Dendritic cell treated with granulocyte-macrophage colony-stimulating factor and Interleukin-4, amounts not matched to agents 40 ng/mL and 50 ng/mL, for 4 days (primary cell): ENCODE data around the gene TOPBP1.

Experiments used
- H3K27ac Mint-ChIP-seq: one replicate; pipeline ENCODE4 v1.8.0; 2022; ENCODE audit warnings: mild to moderate bottlenecking, mixed read lengths
- H3K27me3 Mint-ChIP-seq: one replicate; pipeline ENCODE4 v1.8.0; 2022; ENCODE audit warnings: mild to moderate bottlenecking, mixed read lengths
- H3K36me3 Mint-ChIP-seq: one replicate; pipeline ENCODE4 v1.8.0; 2022; ENCODE audit warnings: low read depth, mixed read lengths
- H3K4me1 Mint-ChIP-seq: one replicate; pipeline ENCODE4 v1.8.0; 2022; ENCODE audit warnings: low read depth, mixed read lengths
- H3K4me3 Mint-ChIP-seq: one replicate; pipeline ENCODE4 v1.8.0; 2022; ENCODE audit warnings: mild to moderate bottlenecking, moderate library complexity, mixed read lengths
- H3K9me3 Mint-ChIP-seq: one replicate; pipeline ENCODE4 v1.8.0; 2022; ENCODE audit warnings: mixed read lengths
- intact Hi-C: fragments of 100-400 bp; cut with micrococcal nuclease; formaldehyde crosslinking; loops from one replicate; pipeline ENCODE4 v1.15.0; 2022

The TOPBP1 gene

DNA sequence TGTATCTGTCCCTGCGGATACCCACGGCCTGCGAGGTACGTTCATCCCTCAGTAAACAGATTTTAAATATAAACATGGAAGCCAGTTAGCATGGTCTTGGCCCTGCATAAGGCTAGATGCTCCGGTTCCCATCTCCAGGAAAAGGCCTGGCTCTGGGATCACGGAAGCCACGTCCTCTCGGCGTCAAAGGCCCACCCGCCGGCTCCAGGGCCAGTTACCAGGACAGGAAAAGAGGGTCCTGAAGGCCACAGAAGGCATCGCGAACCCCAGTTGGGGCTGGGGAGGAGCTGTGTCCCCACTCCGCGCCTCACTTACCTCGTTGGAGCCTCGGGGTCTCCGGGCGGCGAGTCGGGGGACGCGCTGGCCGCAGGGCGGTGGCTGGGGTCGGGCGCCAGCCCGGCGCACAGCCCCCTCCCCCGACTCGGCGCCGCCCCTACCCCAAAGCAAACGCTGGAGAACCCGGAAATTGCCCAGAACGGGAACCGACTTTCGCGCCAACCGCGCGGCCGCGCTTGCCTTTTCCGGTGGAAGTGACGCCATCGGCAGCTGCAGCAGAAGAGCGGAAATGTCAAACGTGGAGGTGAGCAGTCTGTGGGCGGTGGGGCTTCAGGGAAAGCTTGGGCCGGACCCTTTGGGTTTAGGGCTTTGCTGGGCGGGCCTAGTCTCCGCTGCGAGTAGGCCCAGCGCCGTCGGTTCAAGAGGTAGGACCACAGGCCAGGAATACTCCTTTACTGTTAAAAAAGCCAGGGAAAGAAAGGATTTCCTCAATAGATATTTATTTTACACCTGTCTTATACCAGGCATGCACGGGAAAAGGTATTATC lies at the start of gene TOPBP1:
Gene TOPBP1 (minus strand): TSS at position 488 of the 824 bp plus-strand sequence. CDS start 814 bp downstream, outside the sequence.
- peak within 1 kb of the TSS; percentile 91 for H3K27ac Mint-ChIP-seq
- peaks cover 45% of the 10 kb centered on the region for H3K36me3 Mint-ChIP-seq
- peaks cover 31% of the 10 kb centered on the region for H3K4me1 Mint-ChIP-seq
- peak within 1 kb of the TSS; percentile 88 for H3K4me3 Mint-ChIP-seq
- intact Hi-C loops, result loop anchor here (5.0 kb wide), 3 partner anchors 146 to 934 kb away; partner anchors contain the start of gene SRPRB
- no peaks in the 10 kb centered on the region for H3K9me3 Mint-ChIP-seq
- no peaks in the 10 kb centered on the region for H3K27me3 Mint-ChIP-seq

DNA sequence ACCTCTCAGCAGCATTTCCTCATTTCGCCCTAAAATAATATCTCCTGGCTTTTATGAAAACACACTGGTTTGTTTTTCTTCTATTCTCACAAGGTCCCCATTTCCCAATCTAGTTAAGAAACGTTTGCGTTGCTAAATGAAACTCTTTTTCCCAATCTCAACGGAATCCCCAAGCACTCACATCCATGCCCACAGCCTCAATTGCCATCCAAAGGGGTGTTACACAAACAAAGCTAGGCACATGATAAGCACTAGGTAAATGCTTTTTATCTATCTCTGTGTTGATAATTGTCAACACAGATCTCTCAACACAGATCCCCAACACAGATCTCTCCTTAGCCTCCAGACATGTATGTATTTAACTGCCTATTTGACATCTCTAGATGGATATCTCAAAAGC lies 49.3 kb upstream of the TOPBP1 start:
- Mint-ChIP-seq H3K4me3 (no peak overlapping the region), H3K36me3 (no peaks in the 10 kb centered on the region), H3K27ac (no peak overlapping the region), H3K4me1 (no peaks in the 10 kb centered on the region), H3K9me3 (no peaks in the 10 kb centered on the region), H3K27me3 (peaks cover 8% of the 10 kb centered on the region)
- intact Hi-C loops, result no loop called here

- Mint-ChIP-seq H3K27ac (no peak overlapping the region), H3K9me3 (no peaks in the 10 kb centered on the region), H3K4me3 (no peak overlapping the region), H3K4me1 (no peaks in the 10 kb centered on the region), H3K36me3 (no peaks in the 10 kb centered on the region), H3K27me3 (peaks cover 9% of the 10 kb centered on the region)
- intact Hi-C loops, result no loop called here
These were observed 47.5 kb upstream of the TOPBP1 start for GRCh38 chr3:133709139-133709750.

- no peaks in the 10 kb centered on the region for H3K4me1 Mint-ChIP-seq
- H3K36me3 Mint-ChIP-seq, result no peaks in the 10 kb centered on the region
- intact Hi-C loops, result no loop called here
- no peak overlapping the region for H3K4me3 Mint-ChIP-seq
- H3K27ac Mint-ChIP-seq, result no peak overlapping the region
- peaks cover 9% of the 10 kb centered on the region for H3K27me3 Mint-ChIP-seq
- no peaks in the 10 kb centered on the region for H3K9me3 Mint-ChIP-seq
These were observed 44.3 kb upstream of the TOPBP1 start for GRCh38 chr3:133706033-133706432.

DNA sequence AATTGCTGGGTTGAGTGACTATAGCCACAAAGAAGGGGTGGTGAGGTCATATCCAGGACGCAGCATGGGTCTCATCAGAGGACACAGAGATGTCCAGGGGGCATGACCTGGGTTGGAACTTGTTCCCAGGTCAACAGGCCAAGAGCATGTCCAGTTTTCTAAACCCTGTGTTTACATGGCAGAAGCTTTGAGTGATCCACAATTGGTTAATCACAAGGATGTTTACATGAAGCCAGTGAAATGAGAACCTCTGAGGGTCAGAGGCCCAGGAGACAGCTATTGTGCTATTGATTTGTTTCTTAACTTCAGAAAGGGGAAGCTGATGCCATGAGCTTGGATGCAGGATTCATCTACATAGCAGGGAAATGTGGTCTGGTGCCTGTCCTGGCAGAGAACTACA lies 42.2 kb upstream of the TOPBP1 start:
- Mint-ChIP-seq H3K9me3 (peaks cover under 1% of the 10 kb centered on the region), H3K27me3 (peaks cover 7% of the 10 kb centered on the region), H3K4me1 (no peaks in the 10 kb centered on the region), H3K27ac (no peak overlapping the region), H3K4me3 (no peak overlapping the region), H3K36me3 (no peaks in the 10 kb centered on the region)
- intact Hi-C loops, result no loop called here

DNA sequence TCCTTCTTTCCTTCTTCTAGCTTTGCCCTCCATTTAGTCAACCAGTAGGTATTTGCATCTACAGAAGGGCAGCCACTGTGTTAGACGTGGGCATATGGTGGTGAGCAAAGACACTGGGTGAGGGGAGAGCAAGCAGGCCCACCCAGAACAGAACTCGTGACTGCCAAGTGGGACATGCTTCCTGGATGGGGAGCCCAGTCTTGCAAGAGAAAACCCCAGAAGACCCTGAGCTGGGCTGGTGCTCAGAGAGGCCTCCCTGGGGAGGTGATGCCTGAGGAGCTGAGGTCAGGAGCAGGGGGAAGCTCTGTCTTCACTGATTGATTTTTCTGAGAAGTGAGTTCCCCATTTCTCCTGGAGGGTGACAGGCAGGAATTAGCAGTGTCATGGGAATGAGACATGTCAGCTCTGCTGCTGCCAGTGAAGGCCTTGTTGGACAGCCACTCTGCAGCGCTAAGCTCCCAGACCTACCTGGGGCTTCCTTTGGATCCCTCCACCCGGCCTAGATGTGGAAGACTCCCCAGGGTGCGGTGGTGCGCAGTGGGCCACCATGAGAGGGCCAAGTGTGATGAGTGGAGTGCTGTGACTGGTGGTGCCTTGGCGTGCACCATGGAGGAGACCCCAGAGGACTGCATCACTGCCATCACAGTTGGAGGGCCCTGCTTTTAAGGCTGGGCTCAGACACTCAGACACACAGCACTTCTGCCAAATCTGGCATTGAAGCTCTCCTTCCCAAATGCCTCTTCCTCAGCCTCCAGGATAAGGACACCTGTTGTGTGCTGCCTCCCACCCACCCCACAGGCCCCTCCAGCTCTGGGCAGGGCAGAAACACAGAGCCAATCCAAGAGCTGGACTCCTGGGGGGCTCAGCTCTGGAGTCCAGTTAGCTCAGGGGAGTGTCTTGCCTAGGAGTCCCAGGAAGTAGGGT lies 40.0 kb upstream of the TOPBP1 start:
- Mint-ChIP-seq H3K4me3 (no peak overlapping the region), H3K27me3 (peaks cover 5% of the 10 kb centered on the region), H3K4me1 (no peaks in the 10 kb centered on the region), H3K9me3 (peaks cover 13% of the 10 kb centered on the region), H3K27ac (no peak overlapping the region), H3K36me3 (no peaks in the 10 kb centered on the region)
- intact Hi-C loops, result no loop called here

GRCh38 chr3:133700351-133700750 lies 38.6 kb upstream of the TOPBP1 start:
- no peak overlapping the region for H3K4me3 Mint-ChIP-seq
- no peak overlapping the region for H3K27ac Mint-ChIP-seq
- no peaks in the 10 kb centered on the region for H3K36me3 Mint-ChIP-seq
- no peaks in the 10 kb centered on the region for H3K27me3 Mint-ChIP-seq
- no peaks in the 10 kb centered on the region for H3K4me1 Mint-ChIP-seq
- peaks cover 13% of the 10 kb centered on the region for H3K9me3 Mint-ChIP-seq
- intact Hi-C loops, result no loop called here

DNA sequence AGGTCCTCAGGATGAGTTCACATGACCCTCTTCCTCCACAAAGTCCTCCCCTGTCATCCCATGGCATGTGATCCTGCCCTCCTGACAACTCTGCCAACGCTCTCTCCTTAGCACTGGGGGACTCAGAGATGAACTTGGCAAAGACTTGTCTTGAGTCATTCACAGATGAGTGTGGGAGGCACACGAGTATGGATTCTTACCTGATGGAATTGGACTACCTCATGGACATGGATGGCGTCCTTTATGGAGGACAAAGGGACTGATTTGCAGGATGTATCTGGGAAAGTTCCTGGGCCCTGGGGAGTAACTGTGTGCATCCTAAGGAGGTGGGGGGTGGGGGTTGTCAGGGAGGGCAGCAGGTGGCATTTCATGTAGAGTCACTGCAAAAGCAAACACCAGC lies 38.2 kb upstream of the TOPBP1 start:
- no peak overlapping the region for H3K27ac Mint-ChIP-seq
- no peaks in the 10 kb centered on the region for H3K36me3 Mint-ChIP-seq
- no peaks in the 10 kb centered on the region for H3K27me3 Mint-ChIP-seq
- H3K4me1 Mint-ChIP-seq, result no peaks in the 10 kb centered on the region
- peaks cover 13% of the 10 kb centered on the region for H3K9me3 Mint-ChIP-seq
- intact Hi-C loops, result no loop called here
- no peak overlapping the region for H3K4me3 Mint-ChIP-seq

DNA sequence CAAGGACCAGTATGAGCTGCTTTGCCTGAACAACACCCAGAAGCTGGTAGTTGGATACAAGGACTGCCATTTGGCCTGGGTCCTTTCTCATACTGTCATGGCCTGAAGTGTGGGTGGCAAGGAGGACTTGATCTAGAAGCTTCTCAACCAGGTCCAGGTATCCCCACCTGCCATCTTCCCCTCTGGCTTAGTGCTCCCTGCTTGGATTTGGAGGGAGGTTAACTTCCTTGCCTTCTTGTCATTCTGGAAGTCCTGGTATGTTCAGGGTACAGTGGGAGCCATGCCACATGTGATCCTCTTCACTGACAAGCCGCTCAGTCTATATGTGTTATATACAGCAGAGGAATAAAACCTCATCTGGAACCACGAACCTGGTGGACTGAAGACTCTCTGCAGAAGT lies 37.7 kb upstream of the TOPBP1 start:
- intact Hi-C loops, result no loop called here
- Mint-ChIP-seq H3K4me3 (no peak overlapping the region), H3K9me3 (peaks cover 13% of the 10 kb centered on the region), H3K27ac (no peak overlapping the region), H3K36me3 (no peaks in the 10 kb centered on the region), H3K27me3 (no peaks in the 10 kb centered on the region), H3K4me1 (no peaks in the 10 kb centered on the region)

- intact Hi-C loops, result no loop called here
- no peaks in the 10 kb centered on the region for H3K4me1 Mint-ChIP-seq
- no peaks in the 10 kb centered on the region for H3K36me3 Mint-ChIP-seq
- no peaks in the 10 kb centered on the region for H3K27me3 Mint-ChIP-seq
- peaks cover 13% of the 10 kb centered on the region for H3K9me3 Mint-ChIP-seq
- no peak overlapping the region for H3K27ac Mint-ChIP-seq
- no peak overlapping the region for H3K4me3 Mint-ChIP-seq
These were observed 36.2 kb upstream of the TOPBP1 start for GRCh38 chr3:133697960-133698359.

DNA sequence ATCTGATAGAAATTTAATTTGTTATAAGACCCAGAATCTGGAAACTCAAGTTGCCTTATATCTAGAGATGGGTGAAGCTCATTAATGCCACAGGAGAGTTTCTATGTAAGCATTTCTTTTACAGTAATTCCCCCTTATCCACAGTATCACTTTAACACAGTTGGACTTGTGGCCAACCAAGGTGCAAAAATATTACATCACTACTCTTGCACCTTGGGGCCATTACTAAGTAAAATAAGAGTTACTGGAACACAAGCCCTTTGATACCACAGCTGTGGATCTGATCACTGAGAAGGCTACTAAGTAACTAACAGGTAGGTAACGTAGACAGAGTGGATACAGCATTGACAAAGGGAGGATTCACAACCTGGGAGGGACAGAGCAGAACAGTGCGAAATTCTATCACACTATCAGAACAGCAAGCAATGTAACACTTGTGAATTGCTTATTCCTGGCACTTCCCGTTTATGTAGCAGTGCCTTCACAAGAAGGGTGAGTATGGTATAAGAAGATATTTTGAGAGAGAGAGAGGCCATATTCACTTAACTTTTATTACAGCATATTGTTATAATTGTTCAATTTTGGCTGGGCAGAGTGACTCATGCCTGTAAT lies 33.9 kb upstream of the TOPBP1 start:
- Mint-ChIP-seq H3K27ac (no peak overlapping the region), H3K4me1 (no peaks in the 10 kb centered on the region)
- intact Hi-C loops, result no loop called here

DNA sequence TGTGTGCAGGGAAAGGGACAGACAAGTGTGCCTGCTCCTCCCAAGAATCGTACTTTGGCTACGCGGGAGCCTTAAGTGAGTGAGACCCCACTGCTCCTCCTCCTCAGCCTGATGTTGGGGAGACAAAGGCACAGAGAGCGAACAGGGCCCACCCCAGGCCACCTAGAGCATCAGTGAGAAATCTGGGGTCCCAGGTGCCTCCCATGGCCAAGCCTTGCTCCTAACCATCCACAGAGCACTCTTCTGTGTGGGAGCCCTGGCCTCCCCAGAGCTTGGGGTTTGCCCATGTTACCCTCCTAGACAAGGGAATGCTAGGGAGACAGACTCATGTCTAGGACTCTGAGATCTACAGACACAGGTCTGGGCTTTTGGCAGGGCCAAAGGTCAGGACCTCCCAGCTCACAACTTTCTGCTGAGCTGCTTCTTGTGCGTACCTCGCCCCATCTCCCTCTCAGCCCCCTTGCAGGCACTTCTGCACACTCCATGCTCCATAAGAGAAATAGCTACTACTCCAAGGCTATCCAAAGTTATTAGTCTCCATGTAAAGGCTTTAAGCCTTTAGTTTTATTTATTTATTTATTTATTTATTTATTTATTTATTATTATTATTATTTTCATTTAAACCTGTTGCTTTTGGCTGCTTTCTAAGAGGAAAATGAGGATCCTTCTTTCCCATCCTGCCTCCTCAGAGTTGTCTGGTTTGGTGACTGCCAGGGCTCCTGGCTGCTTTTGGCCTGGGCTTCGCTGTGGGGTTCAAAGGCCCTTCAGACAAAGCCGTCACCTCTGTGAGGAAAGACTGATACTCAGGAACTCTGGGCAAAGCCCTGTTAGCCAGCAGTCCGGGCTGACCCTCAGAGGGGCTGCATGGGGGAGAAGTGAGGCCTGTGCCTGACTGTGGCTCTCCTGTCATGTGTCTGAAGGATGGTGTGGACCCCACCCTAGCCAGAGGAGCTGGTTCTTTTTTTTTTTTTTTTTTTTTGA lies 32.8 kb upstream of the TOPBP1 start:
- Mint-ChIP-seq H3K27ac (no peak overlapping the region), H3K4me1 (no peaks in the 10 kb centered on the region), H3K4me3 (no peak overlapping the region), H3K9me3 (peaks cover 13% of the 10 kb centered on the region), H3K27me3 (no peaks in the 10 kb centered on the region), H3K36me3 (no peaks in the 10 kb centered on the region)
- intact Hi-C loops, result no loop called here

More for the DNA sequence above, 33.9 kb upstream of the TOPBP1 start:
- H3K9me3 Mint-ChIP-seq, result peaks cover 13% of the 10 kb centered on the region
- H3K4me3 Mint-ChIP-seq, result no peak overlapping the region
- H3K27me3 Mint-ChIP-seq, result no peaks in the 10 kb centered on the region
- no peaks in the 10 kb centered on the region for H3K36me3 Mint-ChIP-seq

DNA sequence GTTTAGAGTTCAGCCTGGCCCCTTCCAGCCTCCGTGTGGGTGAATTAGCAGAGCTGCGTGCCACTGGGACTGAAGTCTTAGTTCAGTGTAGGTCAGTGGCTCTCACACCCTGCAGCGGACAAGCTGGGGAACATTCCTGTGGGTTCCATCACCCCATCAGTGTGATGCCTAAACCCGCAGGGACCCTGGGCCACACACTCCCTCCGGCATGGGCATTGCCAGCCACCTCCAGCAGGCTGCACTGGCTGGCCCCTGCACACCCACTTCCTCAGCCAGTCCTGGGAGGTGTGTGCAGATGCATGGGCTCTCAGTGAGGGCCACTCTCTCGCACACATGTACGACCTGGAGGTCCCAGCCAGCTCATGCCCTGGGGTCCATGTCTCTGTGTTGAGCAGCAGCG lies 32.1 kb upstream of the TOPBP1 start:
- Mint-ChIP-seq H3K27me3 (no peaks in the 10 kb centered on the region), H3K9me3 (peaks cover 12% of the 10 kb centered on the region), H3K36me3 (no peaks in the 10 kb centered on the region), H3K4me3 (no peak overlapping the region), H3K4me1 (no peaks in the 10 kb centered on the region), H3K27ac (no peak overlapping the region)
- intact Hi-C loops, result no loop called here
